Measurements from ENCODE around the gene RNF135.
"Not testable (repeated sequence)": the region's sequence is repeated elsewhere in the genome, so short reads cannot be mapped to it uniquely, and the experiment has no call there.

The RNF135 gene, protein sequence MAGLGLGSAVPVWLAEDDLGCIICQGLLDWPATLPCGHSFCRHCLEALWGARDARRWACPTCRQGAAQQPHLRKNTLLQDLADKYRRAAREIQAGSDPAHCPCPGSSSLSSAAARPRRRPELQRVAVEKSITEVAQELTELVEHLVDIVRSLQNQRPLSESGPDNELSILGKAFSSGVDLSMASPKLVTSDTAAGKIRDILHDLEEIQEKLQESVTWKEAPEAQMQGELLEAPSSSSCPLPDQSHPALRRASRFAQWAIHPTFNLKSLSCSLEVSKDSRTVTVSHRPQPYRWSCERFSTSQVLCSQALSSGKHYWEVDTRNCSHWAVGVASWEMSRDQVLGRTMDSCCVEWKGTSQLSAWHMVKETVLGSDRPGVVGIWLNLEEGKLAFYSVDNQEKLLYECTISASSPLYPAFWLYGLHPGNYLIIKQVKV

DNA sequence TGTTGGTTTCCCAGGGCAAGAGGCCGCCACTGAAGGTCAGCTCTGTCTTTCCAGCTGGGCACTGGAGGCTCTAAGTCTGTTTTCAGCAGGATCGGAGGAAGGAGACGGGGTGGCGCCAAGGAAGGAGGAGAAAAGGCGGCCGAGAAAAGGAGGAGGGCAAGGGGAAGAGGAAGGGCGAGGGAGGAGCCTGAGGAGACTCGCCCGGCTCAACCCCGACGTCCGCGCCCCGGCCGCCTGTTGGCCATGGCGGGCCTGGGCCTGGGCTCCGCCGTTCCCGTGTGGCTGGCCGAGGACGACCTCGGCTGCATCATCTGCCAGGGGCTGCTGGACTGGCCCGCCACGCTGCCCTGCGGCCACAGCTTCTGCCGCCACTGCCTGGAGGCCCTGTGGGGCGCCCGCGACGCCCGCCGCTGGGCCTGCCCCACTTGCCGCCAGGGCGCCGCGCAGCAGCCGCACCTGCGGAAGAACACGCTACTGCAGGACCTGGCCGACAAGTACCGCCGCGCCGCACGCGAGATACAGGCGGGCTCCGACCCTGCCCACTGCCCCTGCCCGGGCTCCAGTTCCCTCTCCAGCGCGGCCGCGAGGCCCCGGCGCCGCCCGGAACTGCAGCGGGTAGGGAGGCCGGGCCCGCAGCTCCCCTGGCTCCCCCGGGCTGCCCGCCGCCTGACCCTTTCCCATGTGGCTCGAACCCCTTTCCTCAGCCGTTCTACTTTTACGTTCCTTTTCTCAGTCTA is at the start of gene RNF135:
RNF135 (plus strand) TSS at position 209 of the 737 bp plus-strand sequence; CDS start at position 244, 35 bp downstream.
- peak; percentile 43 to 49 for DNase-seq

DNA sequence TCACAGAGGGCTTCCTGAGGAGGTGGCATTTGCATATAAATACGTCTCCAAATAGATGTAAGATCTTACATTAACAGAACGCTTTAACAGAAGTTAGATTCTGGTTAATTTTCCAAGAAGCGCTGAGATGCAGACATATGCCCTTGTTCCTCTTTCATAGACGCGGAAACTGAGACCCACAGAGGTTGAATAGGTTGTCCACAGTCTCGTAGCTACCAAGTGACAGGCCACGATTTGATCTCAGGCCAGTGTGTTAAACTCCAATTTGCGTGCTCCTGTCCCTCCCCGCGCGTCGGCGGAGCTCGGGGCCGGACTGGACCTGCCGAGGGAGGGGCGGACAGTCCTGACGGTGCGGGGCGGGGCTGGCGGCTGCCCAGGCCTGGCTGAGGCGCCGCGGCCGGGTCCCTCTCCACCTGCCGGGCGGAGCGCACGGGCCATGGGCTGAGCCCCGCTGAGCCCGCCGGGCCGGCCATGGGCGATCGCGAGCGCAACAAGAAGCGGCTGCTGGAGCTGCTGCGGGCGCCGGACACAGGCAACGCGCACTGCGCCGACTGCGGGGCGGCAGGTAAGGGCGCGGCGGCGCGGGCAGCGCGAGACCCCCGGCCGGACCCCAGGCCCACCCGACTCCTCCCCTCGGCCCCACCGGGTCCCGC is 49.2 kb upstream of the RNF135 start, which contains the start of gene ADAP2:
ADAP2 (plus strand) TSS at position 402 of the 653 bp plus-strand sequence; CDS start at position 472, 70 bp downstream.
- no peak for DNase-seq

DNA sequence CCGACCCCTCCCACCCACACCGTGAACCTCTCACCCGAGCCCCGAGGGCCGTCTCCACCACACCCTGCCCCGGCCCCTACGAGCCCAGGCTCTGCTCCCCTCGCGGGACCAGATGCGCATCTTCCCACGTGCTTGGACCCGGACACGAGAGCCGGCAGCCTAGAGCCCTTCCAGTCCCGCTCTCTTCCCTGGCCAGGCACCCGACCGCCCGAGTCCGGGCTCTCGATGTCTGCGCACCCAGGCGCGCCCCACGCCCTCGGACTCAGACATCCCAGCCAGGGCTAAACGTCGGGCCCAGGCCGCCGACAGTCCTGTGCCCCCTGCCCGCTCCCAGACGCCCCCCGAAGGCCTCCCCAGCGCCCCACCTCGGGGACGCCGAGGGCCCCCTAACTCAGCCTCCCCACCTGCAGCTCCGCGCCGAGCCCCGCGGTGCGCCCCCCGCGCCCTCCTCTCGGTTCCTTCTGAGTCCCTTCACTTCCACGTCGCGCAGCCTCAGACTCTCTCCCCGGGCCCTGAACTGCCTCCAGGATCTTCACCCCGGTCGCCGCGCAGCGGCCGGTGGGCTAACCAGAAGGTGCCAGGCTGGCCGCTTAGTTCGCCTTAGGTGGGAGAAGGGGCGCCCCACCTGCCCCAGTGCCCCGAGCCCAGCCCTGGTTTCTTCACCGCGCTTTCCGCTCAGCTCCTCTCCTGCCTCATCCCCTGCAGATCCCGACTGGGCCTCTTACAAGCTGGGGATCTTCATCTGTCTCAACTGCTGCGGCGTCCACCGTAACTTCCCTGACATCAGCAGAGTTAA is 48.4 kb upstream of the RNF135 start:
- no peak for DNase-seq

- DNase-seq, result no peak
Observed at GRCh38 chr17:30924341-30924740, 46.5 kb upstream of the RNF135 start.

GRCh38 chr17:30926516-30926915 is 44.3 kb upstream of the RNF135 start:
- no peak for DNase-seq

DNA sequence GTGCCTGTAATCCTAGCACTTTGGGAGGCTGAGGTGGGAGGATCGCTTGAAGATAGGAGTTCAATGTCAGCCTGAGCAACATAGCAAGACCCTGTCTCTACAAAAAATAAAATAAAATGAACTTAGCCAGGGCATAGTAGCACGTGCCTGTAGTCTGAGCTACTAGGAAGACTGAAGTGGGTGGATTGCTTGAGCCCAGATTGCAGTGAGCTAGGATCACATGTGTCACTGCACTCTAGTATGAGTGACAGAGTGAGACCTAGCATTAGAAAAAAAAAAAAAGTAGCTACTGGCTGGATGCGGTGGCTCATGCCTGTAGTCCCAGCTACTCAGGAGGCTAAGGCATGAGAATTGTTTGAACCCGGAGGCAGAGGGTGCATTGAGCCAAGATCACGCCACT is 43.1 kb upstream of the RNF135 start:
- no peak for DNase-seq

- DNase-seq, result no peak
Observed at GRCh38 chr17:30928584-30928983, 42.3 kb upstream of the RNF135 start.

DNA sequence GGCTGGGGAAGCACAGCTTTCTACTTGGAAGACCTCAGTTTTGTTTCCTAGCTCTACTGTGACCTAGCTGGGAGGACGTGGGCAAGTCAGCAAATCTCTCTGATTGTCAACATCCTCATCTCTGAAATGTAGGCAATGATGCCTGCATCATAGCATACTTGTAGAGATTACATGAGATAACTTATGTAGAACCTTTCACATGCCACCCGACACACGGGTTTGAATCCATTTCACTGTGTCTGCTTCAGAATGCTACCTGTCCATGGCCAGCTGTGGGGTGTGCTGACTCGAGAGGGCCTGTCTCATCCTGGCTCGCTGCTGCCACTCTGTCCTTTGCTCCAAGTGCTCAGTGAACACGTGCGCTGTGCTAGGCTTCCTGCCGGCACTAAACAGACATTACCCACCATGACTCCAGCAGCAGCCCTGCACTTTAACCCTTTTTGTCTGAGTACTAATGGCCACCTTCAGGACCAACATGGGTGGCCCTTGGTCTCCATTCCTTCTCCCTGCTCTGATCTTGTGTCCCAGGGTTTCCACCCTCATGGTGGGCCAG is 41.7 kb upstream of the RNF135 start:
- DNase-seq, result no peak

DNA sequence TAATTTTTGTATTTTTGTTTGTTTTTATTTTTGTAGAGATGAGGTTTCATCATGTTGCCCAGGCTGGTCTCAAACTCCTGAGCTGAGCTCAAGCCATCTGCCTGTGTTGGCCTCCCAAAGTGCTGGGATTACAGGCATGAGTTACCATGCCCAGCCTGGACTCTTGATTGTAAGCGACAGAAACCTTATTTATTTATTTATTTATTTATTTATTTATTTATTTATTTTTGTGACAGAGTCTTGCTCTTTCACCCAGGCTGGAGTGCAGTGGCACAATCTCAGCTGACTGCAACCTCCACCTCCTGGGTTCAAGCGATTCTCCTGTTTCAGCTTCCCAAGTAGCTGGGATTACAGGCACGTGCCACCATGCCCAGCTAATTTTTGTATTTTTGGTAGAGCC is 41.0 kb upstream of the RNF135 start:
- DNase-seq, result not testable (repeated sequence)

GRCh38 chr17:30930495-30930894 is 40.3 kb upstream of the RNF135 start:
- DNase-seq, result no peak

DNA sequence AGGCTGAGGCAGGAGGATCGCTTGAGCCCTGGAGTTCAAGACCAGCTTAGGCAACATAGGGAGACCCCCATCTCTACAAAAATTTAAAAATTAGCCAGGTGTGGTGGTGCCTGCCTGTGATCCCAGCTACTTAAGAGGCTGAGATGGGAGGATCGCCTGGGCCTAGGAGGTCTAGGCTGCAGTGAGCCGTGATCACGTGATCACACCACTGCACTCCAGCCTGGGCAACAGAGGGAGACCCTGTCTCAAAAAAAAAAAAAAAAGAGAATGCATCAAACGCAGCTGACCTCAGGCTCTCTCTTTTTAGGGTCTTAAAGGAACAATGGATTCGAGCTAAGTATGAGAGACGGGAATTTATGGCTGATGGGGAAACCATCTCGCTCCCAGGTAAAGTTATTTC is 39.3 kb upstream of the RNF135 start:
- not testable (repeated sequence) for DNase-seq

GRCh38 chr17:30933966-30934365 is 36.9 kb upstream of the RNF135 start:
- no peak for DNase-seq

DNA sequence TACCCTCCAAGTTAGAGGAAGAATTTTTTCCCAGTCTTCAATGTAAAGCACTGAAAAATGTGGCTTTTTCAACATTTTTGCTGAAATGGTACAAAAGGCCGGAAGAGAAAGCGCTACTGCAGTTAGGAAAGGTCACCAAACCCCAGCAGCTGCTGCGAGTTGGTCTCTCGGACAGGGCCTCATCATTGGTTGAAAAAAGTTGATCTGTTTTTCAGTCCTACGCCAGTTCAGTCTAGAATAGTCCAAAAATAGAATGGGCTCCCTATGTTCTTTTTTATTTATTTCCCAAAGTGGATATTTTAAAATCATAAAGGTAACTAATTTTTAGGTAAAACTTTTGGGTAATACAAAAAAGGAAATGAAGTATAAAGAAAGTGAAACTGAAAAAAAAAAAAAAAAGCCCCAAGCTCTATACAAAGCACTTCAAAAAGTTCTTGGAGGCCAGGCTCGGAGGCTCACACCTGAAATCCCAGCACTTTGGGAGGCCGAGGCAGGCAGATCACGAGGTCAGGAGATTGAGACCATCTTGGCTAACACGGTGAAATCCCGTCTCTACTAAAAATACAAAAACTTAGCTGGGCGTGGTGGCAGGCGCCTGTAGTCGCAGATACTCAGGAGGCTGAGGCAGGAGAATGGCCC is 31.7 kb upstream of the RNF135 start:
- DNase-seq, result no peak

GRCh38 chr17:30942308-30943079 is 28.3 kb upstream of the RNF135 start:
- DNase-seq, result no peak

- DNase-seq, result no peak
Observed at GRCh38 chr17:30947796-30948195, 23.0 kb upstream of the RNF135 start.

DNA sequence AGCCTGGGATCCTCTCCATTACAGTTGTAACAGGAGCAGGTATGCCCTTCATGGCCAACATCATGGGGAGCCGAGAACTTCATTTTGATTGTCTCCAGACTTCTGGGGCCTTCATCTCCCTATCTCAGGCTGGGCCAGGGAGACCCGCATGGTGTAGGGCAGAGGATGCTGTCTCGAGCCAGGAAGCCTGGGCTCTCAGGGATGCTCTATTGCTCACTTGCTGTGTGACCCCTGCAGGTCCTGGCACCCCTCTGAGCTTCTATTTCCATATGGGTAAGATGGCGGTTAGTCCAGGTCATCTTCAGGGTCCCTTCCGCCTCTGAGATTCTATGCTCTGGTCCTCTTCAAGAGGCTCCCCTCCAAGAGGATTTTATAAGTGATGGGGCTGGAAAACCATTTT is 20.6 kb upstream of the RNF135 start:
- DNase-seq, result no peak

DNA sequence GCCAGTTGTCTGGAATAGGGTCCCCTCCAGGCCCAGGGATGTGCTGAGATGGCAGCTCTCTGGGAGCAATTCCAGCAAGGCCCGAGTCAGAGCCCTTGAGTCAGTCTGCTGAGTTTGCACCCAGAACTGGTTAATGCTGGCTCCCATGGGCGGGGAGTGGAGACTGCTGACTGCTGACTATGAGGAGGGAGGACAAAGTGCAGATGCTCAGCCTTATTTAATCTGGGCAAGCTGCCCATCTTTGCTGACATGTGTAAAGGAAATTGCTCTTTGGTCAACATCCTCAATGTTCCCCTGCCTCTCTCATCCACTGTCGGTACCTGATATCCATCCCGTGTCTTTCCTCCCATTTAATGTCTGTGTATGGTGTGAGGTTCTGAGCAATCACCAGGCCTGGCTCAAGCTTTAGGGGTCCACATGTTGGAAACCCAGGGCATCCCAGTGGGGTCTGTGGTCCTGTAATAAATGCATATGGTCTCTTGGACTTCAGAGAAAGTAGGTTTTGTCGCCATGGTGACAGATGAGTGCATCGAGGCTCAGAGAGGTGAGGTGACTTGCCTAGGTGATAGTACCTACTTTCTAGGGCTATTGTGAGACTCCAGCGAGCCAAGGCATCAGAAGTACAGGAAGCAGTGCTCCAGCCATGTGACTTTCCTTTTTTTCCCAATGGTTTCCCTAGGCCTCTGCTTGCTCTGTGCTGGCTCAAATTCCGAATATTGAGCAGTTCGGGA is 20.0 kb upstream of the RNF135 start:
- no peak for DNase-seq

GRCh38 chr17:30952638-30953393 is 18.0 kb upstream of the RNF135 start:
- DNase-seq, result no peak

DNA sequence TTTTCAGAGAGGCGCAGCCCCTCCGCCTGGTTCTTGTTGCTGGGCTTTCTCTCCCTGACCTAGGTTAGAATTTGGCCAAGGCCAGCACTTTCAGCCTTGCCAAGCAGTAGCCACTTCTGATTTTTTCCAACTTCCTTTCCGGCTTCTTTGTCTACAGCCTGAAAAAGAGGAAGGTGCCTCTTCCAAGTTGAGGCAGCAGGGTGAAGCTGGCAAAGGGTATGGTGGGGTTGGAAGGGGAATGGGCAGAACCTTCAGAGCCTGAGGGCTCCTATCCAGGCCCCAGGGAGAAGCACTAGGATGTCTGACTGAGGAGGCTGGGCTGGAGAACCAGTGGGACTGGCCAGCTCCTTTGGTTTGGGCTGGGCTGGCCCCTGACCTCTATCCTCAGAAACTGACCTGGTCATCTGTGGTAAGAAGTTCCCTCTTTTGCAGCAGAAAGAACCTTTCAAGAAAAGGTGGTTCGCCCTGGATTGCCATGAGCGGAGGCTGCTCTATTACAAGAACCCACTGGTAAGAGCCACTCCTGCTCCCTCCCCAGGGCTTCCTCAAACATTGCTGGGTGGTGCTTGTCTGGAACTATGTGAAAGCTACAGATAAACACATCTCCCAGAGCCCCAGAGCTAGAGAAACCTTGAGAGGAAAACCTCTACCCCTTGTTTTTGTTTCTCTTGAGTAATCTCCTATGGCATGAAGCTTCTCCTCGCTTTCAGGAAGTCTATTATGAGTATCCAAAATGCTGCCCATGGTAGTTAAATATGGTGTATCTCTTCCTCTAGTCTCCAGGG is 16.6 kb upstream of the RNF135 start:
- DNase-seq, result no peak

All from activated CD4-positive, alpha-beta T cell treated with anti-CD3 and anti-CD28 coated beads, Interleukin-2, amount 50 U/mL, for 4 hours (primary cell).